GM19240 (cell line): ENCODE results near the gene PKD1.
"Not testable (repeated sequence)": the region's sequence is repeated elsewhere in the genome, so short reads cannot be mapped to it uniquely, and the experiment has no call there.

ENCODE experiments used
- DNase-seq: peaks from one replicate; pipeline ENCODE4 v3.0.0; 2011; ENCODE audit warnings: low spot score; ENCODE audit not compliant: insufficient read length

The PKD1 gene

DNA sequence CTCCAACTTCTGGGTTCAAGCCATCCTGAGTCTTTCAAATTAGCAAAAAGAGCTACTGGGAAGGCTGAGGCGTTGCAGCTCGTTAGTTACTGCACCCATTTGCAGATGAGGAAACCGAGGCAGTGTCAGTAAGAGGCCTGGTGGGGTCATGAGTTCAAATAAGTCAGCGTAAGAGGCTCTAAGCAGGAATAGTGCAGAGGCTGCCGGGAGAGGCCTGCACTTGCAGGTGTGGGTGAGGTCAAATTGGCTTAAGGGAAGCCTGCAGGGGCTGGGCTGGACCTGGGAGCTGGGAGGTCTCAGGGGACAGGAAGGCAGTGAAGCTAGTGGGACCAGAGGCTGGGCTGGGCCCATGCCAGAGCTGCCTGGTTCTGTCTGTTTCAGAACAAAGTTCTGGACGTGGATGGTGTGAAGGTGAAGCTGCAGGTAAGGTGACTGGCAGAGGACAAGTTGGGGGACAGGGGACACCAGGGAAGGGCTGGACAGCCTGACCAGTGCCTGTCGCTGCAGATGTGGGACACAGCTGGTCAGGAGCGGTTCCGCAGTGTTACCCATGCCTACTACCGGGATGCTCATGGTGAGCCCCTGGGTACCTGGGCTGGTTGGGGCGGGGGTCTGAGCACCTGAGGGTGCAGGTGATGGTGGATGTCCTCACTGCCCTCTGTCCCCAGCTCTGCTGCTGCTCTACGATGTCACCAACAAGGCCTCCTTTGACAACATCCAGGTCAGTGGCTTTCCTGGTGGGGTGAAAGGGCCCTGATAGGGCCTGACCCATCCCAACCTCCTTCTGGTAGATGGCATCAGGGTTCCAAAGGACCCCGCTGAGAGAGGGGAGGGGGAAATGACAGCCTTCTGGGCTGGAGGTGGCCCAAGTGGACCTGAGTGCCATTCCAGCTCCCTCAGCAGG is 15.7 kb upstream of the PKD1 start:
- DNase-seq = no peak

DNA sequence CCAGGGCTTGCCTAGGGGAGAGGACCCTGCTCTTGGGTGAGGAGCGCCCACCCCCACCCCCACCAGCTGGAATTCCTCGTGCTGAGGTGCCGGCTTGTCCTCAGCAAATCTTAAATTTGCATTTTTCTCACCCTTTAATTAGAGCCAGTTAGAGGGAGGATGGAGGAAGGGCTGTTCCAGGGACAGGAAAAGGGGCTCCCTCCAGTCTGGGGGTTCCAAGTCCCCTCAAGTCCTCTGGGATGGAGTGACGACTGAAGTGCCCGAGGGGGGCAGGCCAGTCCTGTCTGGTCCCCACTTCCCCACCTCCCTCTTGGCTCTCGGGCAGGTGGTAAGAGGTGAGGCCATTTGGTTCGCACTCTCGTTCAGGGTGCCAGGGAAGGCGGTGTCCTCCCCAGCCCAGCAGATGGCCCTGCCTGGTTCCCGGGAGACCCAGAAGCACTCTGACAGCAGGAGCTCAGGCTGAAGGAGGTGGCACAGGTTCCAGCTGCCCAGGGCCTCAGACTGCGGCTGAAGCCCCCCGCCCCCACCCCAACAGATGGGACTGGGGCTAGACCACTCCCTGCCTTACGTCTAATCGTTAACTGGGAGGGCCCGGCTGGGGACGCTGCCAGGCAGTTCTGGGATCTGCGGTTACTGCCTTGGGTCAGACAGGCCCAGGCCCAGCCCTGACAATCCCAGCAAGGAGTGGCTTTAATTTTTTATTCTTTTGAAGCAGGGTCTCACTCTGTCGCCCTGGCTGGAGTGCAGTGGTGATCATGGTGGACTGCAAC is 14.9 kb upstream of the PKD1 start:
- DNase-seq = no peak

DNA sequence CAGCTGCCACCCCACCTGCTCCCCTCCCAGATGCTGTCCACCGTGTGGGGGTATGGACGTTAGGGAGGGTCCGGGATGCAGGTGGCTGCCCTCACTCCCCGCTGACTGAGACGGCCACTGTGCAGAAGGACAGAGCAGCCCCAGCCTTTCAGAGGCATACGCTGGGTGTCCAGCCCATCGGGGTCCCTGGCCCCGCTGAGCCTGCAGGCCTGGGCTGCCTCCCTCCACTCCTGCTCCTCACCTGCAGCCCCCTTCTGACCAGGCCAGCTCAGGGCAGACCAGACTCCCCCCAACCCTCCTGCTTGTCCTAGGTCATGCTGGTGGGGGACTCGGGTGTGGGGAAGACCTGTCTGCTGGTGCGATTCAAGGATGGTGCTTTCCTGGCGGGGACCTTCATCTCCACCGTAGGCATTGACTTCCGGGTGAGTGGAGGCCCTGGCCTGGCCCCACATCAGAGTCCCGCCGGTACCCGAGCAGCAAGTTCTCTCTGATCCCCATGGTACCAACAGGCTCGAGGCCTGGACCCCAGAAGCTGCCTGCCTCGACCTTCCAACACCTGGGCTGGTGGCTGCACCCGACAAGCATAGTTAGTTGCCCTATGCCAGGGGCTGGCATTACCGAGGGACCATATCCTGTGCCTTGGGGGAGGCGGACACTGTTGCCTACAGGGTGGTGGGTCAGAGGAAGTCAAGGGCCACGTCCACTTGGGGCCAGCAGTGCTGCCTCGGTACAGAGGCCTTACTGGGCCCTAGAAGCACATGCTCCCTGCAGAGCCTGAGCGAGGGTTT is 14.1 kb upstream of the PKD1 start:
- no peak for DNase-seq

DNA sequence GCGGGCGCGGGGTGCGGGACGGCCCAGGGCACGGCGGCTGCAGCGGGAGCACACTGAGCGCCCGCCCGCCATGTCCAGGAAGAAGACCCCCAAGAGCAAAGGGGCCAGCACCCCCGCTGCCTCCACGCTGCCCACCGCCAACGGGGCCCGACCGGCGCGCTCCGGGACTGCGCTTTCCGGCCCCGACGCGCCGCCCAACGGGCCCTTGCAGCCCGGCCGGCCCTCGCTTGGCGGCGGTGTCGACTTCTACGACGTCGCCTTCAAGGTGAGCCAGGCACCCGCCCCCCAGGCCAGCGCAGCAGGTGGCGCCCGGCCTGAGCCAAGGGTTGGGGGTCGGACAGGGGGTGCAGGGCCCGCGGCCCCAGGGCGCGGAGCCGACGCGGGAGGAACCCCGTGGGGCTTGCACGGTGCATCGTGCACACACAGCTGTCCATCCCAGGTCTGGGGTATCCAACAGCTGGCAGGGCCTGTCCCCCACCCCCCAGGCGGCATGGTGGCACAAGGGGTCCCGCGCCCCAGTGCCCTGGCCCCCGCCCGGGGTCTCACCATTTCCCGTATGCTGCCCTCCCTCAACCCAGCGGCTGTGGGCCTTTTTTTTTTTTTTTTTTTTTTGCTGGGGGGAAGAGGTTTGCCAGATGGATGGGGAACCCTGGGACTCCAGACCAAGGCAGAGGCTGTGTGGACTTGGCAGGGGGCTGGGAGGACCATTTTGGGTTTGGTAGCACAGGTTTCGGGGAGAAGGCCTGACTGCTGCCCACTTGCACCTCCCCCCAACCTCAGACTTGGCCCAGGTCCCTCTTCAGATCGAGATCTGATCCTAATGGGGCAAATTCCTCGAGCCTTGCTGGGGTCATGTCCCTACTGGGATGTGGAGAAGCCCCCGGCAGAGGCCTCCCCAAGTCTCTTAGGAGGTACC is 13.3 kb upstream of the PKD1 start:
- DNase-seq = no peak

DNA sequence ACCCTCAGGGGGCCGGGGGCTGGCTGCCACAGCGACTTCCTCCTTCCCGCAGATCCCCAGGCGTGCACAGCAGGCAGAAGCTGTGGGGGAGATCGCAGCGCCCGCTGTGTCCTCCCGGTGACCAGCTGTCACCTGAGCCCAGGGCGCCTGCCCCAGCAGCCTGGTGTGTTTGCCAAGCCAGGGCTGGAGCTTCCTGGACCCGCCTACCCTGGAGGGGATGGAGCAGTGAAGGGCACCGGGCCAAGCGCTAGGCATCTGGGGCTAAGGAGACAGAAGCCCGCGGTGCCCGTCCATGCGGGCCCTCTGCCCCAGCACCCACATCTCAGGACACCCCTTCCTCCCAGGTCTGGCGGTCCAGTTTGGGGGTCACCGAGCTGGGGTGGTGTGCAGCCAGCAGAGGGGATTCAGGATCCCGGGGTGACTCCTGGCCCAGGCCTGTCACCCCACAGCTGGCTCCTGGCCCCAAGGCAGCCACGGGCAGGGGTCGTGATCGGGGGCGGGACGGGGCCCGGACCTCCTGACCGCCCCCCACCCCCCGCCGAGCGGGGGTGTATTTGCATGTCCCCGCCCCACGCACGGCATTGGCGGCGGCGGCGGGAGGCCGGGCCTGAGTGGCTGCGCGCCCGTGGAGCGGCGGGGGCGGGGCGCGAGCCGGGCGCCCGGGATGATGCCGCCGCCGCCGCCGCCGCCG is 12.4 kb upstream of the PKD1 start, which contains the start of gene RAB26:
Gene RAB26, plus strand, starts transcription at position 645 of the 691 bp plus-strand sequence. CDS start 159 bp downstream, outside the sequence.
- no peak for DNase-seq

DNA sequence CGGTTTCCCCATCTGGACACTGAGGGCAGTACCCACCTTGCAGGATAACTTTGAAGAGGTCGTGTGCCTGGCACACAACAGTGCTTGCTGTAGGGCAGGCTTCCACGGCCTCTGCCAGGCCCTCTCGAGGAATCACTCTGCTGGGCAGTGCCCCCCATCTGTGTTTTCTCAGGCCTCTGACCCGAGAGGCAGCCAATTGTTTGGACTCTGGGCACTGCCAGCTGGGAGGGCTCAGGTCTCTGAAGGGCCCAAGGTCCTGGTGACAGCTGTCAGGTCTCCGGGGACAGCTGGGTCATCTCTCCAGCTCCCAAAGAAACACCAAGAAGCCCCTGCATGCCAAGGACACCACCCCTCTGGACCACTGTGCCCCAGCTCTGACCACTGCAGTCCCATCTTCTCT is 11.7 kb upstream of the PKD1 start:
- DNase-seq = no peak

DNA sequence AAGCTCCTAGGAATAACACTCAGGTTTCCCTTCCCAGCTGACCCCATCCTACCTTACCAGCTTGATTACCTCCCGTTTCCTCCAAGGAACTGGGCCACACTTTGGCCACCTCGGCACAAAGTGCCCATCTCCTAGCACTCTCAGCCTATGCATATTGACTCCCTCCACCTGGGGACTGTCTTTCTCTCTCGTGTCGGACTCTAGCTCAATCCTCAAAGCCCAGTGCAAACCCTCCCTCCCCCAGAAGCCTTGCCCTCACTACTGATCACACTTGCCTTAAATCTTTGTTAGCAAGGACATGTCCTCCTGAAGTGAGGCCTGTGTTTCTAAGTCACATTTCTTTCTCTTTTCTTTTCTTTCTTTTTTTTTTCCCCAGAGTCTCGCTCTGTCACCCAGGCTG is 10.1 kb upstream of the PKD1 start:
- DNase-seq = no peak

DNA sequence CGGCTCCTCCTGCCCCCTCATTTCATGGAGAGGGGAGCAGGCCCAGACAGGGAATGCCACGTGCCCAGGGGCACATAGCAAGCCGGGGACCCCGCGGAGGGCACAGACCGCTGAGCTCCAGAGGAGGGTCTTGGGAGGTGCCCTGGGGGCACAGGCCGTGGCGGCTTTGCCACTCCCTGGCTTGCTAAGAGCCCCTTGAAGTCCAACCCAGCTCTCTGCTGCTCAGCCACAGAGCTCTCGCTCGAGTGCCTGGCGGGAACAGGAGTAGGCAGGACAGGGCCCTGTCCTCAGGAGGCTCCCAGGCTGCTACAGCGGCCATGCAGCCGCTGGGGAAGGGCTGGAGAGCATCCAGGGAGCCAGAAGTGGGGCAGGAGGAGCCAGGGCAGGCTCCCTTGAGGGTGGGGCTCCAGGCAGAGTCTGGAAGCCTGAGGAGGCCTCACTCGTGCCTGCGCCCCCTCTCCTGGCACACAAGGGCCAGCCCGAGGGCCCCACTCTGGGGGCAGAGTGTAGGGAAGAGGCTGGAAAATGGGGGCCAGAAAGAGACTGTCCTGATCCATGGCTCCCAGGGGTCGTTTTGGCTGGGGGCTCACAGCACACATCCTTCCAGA is 8.3 kb upstream of the PKD1 start:
- no peak for DNase-seq

DNA sequence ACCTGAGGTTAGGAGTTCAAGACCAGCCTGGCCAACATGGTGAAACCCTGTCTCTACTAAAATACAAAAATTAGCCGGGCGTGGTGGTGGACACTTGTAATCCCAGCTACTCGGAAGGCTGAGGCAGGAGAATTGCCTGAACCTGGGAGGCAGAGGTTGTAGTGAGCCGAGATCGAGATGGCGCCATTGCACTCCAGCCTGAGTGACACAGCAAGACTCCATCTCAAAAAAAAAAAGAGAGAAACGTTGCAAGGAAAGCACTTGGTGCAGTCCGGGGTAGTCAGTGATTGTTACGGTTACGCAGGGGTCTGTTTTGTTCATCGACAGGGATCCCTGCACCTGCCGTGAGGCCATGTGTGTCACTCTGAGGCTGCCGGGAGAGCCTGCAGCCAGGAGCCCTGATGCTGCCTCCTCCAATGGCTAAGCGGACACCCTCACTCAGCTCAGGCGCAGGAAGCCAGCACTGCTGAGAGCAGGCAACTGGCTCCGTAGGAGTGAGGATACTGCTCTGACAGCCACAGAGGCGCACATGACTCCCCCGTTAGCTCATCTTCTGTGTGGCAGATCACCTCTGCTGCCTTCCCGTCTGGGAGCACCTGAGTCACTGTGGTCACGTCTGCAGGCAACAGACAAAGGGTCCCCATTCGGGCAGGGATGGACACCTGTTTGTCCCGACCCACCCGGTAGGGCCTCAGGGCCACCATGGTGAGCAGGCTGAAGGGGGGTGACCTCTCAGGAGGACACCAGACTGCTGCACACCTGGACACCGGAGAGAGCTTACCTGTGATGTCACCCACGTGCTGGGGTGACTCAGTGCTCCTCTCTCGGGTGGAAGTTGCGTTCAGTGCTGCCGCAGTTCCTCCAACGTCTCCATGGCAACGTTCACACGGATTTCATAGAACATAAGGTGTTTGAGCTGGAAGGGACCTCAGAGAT is 7.5 kb upstream of the PKD1 start:
- no peak for DNase-seq

DNA sequence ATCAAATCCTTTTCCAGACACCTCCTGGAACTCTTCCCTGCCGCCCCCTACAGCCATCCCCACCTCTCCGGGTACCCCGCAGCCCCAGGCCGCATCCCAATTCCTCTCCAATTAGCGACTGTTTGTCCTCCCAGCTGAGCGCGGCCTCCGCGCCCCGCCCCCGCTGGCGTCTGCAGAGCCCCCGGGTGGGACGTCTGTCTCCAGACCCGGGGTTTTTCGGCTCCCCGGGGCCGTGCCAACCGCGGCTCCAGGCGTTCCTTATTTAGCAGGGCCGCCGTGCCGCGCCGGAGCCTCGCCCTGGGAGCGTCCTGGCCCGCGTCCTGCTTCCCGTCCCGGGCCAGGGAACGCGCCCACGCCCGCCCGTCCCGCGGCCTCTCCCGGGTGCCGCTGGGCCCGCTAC is 627 bp downstream of the PKD1 start:
- DNase-seq = not testable (repeated sequence)

DNA sequence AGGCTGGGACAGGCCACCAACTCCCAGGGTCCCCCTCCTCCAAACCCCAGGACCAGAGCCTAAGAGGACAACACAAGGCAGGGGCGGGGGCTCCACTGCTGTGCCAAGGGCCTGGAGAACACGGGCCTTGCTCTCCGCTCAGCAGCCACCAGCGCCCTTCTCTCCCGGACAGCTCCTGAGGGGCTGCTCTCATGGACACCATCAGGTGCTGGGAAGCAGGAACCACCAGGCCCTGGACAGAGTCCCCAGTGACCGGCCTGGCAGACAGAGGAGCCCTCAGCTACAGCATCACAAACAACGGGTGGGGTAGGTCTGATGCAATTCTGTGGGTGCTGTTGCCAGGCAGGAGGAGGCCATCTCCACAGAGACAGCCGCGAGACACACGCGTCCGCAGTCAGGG is 1.9 kb downstream of the PKD1 start:
- DNase-seq = not testable (repeated sequence)

DNA sequence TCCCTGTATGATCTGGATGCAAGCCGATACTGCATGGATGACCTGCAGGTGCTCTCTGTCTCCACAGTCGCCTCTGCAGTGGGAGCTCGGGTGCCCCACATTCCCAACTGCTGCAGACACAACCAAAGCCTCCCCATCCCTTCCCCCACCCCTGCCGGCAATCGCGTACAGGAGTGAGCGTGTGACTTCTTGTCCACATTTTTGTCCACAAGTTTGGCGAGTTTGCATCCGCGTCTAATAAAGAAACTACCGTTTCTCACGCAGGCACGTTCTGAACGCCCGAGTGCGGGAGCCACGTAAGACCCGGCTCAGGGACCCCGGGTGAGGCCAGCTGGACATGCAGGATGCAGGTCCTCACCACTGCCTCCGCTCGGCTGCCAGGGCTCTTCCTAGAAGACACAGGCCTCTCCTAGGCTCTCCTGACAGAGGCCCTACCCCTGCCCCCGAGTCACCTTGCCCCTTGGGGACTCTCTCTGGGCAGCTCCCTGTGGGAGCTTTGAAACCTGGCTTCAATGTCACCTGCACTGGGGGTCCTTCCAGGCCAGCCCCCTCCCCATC is 5.7 kb downstream of the PKD1 start:
- DNase-seq = not testable (repeated sequence)

DNA sequence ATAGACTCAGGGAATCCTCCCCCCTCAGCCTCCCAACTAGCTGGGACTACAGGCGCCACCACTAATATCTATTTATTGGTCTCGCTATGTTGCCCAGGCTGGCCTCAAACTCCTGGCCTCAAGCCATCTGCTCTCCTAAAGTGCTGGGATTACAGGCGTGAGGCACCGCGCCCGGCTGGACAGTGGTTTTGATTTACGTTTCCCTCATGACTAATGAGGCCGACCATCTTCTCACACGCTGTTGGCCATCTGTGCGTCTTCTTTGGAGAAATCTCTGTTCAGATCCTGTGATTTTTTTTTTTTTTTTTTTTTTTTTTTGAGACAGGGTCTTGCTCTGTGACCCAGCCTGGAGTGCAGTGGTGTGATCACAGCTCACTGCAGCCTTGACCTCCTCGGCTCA is 6.4 kb downstream of the PKD1 start:
- not testable (repeated sequence) for DNase-seq

DNA sequence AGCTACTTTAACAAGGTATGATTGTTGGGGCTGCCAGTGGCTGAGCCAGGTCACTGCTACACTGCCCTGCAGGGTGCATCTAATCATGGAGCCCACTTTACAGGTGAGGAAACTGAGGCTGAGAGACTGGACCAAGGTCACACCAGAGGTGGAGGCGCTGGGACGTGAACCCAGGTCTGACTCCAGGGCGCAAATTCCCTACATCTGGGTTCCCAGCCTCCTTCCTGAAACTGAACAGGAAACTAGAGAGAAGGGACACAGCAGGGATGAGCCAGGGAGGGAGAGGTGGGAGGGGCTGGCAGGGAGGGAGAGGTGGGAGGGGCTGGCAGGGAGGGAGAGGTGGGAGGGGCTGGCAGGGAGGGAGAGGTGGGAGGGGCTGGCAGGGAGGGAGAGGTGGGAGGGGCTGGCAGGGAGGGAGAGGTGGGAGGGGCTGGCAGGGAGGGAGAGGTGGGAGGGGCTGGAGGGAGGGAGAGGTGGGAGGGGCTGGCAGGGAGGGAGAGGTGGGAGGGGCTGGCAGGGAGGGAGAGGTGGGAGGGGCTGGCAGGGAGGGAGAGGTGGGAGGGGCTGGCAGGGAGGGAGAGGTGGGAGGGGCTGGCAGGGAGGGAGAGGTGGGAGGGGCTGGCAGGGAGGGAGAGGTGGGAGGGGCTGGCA is 7.9 kb downstream of the PKD1 start:
- DNase-seq = not testable (repeated sequence)

DNA sequence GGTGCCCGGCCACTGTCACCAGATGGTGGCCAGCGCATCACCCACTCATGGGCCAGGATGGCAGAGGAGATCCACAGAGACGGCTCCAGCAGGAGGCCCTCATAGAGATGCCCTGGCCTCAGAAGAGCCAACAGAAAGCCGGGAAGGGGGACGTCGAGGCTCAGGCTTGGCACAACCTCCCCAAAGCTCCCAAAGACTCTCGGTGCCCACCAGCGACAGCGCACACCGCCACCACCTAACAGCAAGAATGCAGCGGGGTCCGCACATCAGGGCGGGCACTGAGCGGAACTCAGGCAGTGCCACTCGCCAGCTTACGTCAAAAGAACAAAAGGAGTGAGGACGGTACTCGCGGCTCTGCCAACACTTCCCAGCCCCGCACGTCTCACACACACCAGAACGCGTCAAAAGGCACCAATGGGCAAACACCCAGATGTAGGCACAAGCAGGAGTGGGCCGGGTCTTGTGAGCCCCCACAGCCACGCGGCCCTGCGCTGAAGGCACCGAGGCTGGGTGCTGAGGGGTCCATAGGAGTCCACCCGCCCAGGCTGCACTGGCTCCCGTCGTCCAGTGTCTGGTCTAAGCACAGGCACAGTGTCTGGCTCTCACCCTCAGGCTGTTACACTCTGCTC is 8.7 kb downstream of the PKD1 start:
- not testable (repeated sequence) for DNase-seq

DNA sequence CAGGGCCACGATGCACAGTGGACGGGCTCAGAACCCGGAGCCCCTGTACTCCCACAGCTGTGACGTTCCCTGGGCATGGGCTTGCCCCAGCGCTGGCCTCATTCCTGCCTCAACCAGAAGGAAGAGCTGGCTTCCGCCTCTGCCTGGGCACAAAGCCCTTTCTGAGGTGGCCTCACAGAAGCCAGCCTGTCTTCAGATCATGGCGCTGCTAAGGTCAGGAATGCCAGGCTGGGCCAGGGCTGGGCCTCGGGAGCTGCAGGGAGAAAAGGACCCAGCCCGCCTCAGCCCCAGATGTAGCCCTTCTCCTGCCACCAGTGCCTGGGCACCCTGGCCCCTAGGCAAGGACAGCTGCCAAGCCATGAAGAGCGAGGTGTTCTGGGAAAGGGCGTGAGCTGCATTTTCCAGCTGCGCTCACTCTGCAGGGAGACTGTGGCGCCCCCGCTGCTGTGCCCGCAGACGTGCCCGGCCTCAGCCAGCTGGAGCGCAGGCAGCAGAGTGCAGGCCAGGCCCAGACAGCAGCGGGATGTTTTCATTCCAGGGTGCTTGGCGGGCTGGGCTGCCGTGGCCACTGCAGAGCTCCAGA is 9.4 kb downstream of the PKD1 start:
- not testable (repeated sequence) for DNase-seq

DNA sequence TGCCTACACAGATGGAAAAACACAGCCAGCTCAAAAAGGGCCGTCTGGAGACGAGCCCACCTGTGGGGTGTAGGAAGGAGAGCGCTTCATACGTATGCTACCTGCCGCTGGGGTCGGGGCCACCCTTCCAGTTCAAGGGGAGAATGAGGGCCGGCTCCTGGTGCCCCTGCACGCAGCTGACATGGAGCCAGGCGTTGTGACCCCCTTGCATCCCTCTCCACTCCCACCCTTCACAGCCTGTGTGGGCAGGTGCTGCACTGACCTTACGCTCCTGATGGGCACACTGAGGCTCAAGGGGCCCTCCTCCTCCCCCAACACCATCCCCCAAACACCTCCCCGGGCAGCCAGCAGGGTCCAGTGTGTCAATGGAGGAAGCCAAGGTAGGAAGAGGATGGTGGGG is 10.1 kb downstream of the PKD1 start:
- DNase-seq = not testable (repeated sequence)
